Chondrocyte (in vitro differentiated cells): ENCODE results near the gene SULF2. TPM values are rescaled to one million over a fixed set of nuclear protein-coding genes. Genes with fewer than 3 reads are reported as not detected.
A peak's percentile ranks its signal among the peaks of the same experiment; 100 is the strongest.

Experiments
- DNase-seq: peaks from one replicate; pipeline ENCODE4 v3.0.0; 2021; ENCODE audit warnings: mixed read lengths, low spot score
- H3K27ac Mint-ChIP-seq: one replicate; pipeline ENCODE4 v1.8.0; 2021; ENCODE audit warnings: mild to moderate bottlenecking, moderate library complexity, mixed read lengths; ENCODE audit not compliant: unreplicated experiment
- H3K27me3 Mint-ChIP-seq: 2 replicates; pipeline ENCODE4 v1.8.0; 2021; ENCODE audit warnings: low read depth, mixed read lengths
- H3K36me3 Mint-ChIP-seq: 2 replicates; pipeline ENCODE4 v1.8.0; 2021; ENCODE audit warnings: low read depth, mixed read lengths
- H3K4me1 Mint-ChIP-seq: 2 replicates; pipeline ENCODE4 v1.8.0; 2021; ENCODE audit warnings: low read depth, mild to moderate bottlenecking, mixed read lengths
- H3K4me3 Mint-ChIP-seq: one replicate; pipeline ENCODE4 v1.8.0; 2021; ENCODE audit warnings: mild to moderate bottlenecking, moderate library complexity, mixed read lengths; ENCODE audit not compliant: unreplicated experiment
- H3K9me3 Mint-ChIP-seq: 2 replicates; pipeline ENCODE4 v1.8.0; 2021; ENCODE audit warnings: low read depth, mixed read lengths
- total RNA-seq: library from RNA; stranded (reverse); gene quantifications from 3 replicates; pipeline ENCODE4 v1.2.1, GENCODE V29; 2021
- TF ChIP-seq, protein P1 (sequence below): fragments of 200-600 bp; sonication (generic); IDR thresholded peaks from 2 replicates; pipeline ENCODE4 v1.5.0; 2021; ENCODE audit warnings: antibody characterized with exemption, mild to moderate bottlenecking, moderate library complexity

SULF2 gene
- total RNA-seq, 1 donor from 2014 or later = 82.4 TPM

DNA sequence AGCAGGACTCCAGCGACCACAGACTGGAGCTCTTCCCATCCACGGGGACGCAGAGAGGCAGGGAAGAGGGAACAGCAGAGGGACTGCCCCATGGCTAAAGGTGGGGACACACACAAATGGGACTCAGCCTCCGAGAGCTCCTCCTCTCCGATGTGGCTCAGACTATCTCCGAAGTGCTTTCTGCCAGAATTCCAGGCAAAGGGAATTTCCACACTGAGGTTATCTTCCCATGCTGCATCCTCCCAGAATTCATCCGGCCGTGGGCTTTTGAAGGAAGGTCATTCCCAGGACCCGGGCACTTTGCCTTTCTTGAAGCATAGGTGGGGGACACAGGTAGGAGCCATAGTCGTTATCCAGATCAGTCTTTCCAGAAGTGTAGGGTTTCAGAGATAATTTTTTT, 67.9 kb downstream of the SULF2 start:
- TF ChIP-seq, protein P1, sequence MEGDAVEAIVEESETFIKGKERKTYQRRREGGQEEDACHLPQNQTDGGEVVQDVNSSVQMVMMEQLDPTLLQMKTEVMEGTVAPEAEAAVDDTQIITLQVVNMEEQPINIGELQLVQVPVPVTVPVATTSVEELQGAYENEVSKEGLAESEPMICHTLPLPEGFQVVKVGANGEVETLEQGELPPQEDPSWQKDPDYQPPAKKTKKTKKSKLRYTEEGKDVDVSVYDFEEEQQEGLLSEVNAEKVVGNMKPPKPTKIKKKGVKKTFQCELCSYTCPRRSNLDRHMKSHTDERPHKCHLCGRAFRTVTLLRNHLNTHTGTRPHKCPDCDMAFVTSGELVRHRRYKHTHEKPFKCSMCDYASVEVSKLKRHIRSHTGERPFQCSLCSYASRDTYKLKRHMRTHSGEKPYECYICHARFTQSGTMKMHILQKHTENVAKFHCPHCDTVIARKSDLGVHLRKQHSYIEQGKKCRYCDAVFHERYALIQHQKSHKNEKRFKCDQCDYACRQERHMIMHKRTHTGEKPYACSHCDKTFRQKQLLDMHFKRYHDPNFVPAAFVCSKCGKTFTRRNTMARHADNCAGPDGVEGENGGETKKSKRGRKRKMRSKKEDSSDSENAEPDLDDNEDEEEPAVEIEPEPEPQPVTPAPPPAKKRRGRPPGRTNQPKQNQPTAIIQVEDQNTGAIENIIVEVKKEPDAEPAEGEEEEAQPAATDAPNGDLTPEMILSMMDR = no peak
- Mint-ChIP-seq H3K4me3 (no peak overlapping the region), H3K36me3 (peaks cover 1% of the 10 kb centered on the region), H3K27ac (no peak overlapping the region), H3K9me3 (no peaks in the 10 kb centered on the region), H3K27me3 (no peaks in the 10 kb centered on the region), H3K4me1 (peaks cover 31% of the 10 kb centered on the region)
- DNase-seq = no peak

DNA sequence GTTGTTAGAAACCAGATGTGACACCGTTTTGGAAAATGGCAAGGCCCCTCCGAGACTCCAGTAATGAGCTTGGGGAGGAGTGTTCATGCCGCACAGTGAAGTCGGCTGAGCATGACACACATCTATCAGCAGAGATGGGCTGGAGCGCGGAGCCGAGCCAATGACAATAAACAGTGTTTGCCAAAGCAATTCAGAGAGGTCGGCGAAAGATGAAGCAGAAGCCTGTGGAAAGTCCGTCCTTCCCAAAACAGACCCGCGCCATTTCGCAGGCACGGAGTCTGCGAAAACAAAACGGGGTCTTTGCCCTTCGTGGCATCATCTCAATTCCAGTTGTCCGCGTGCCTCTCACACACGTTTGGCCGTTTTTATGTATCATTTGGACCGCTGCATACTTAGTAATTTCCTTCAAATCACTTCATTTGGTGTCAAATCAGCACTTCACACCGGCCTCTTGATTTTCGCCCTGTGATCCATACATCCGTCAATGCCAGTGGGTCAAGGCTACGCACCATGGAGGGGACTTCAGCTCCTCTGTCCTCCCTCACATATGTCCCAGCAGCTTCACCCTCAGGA, 71.3 kb downstream of the SULF2 start:
- TF ChIP-seq, protein P1 = no peak

DNA sequence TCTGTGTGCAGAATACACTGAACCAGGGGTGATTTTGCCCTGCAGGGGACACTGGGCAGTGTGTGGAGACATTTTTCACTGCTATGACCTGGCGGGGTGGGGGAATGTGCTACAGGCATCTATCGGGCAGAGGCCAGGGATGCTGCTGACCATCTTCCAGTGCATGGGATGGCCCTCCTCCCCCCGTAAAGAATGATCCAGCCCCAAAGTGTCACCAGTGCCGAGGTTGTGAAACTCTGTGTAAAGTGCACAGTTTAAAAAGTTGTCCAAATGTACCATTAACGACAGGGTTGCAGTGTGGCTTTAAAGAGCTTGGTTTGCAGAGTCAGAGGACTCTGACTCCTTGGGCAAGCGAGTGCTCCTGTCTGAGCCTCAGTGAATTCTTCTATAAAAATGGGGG, 72.1 kb downstream of the SULF2 start:
- TF ChIP-seq, protein P1 = no peak
- Mint-ChIP-seq H3K27ac (no peak overlapping the region), H3K36me3 (peaks cover 4% of the 10 kb centered on the region), H3K4me3 (no peak overlapping the region), H3K9me3 (no peaks in the 10 kb centered on the region), H3K27me3 (no peaks in the 10 kb centered on the region), H3K4me1 (peaks cover 18% of the 10 kb centered on the region)
- DNase-seq = no peak

More for the DNA sequence above, 71.3 kb downstream of the SULF2 start:
- H3K9me3 Mint-ChIP-seq = no peaks in the 10 kb centered on the region
- H3K27ac Mint-ChIP-seq = no peak overlapping the region
- no peaks in the 10 kb centered on the region for H3K27me3 Mint-ChIP-seq
- H3K4me1 Mint-ChIP-seq = peaks cover 23% of the 10 kb centered on the region
- peaks cover 3% of the 10 kb centered on the region for H3K36me3 Mint-ChIP-seq
- no peak overlapping the region for H3K4me3 Mint-ChIP-seq
- no peak for DNase-seq

DNA sequence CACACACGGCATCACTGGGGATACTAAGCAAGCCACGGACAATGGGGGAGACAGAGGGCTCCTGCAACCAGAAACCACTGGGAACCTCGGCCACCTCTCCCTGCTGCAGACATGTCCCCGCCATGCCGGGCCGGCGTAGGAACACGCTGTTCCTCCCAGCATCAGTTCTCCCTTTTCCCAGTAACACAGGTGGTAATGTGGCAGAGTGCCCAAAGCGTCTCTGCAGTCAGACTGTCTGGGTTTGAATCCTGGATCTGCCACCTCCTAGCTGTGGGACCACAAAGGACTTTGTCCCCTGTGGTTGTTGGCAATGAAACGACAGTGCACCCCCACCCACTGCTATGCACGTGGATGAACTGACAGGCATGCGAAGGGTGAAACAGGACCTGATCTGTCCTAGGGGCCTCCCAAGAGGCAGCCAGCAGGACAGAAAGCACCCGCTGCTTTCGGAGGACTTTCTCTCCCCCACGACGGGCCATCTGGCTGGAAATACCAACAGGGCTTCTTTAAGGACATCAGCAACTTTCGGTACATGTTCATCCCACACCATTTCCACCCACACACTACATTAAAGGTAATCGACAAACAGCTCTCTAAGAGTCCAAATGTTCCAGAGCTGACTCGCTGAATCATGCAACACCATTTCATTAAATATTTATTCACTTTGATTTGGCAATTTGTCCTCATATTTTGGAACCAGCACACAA, 74.1 kb downstream of the SULF2 start:
- TF ChIP-seq, protein P1 = no peak
- no peak for DNase-seq
- H3K27me3 Mint-ChIP-seq = no peaks in the 10 kb centered on the region
- H3K36me3 Mint-ChIP-seq = peaks cover 7% of the 10 kb centered on the region
- peaks cover 19% of the 10 kb centered on the region for H3K4me1 Mint-ChIP-seq
- no peaks in the 10 kb centered on the region for H3K9me3 Mint-ChIP-seq
- H3K4me3 Mint-ChIP-seq = no peak overlapping the region
- peak overlapping the region; percentile 72 for H3K27ac Mint-ChIP-seq

DNA sequence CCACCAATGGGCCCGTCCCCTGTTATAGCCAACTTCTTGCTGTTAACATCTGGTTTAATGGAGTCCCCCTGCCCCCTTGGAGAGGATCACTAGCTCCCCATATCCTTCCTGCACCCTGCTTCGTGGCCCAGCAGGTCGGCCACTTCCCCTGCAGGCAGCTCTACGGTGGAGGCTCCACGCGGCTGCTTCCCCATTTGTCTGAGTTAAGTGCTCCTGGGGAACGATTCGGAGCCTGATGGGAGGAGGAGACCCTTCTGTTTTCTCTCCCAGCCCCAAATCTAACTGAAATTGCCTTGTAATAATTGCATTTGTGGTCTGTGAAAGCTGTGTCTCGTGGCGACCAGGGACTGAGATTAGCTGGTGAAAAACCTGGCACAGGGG, 74.6 kb downstream of the SULF2 start:
- DNase-seq = no peak
- Mint-ChIP-seq H3K27ac (no peak overlapping the region), H3K9me3 (no peaks in the 10 kb centered on the region)

More for the DNA sequence above, 74.6 kb downstream of the SULF2 start:
- Mint-ChIP-seq H3K4me1 (peaks cover 22% of the 10 kb centered on the region), H3K27me3 (no peaks in the 10 kb centered on the region), H3K36me3 (peaks cover 7% of the 10 kb centered on the region), H3K4me3 (no peak overlapping the region)
- TF ChIP-seq, protein P1 = no peak
